H1 (cell line): ENCODE data around the gene CTCF.

ENCODE experiments used
- ASH2L ChIP-seq: fragments of 200-600, 300-600 bp; sonication (generic); IDR thresholded peaks from one replicate; pipeline ENCODE4 v1.7.1; 2017; ENCODE audit warnings: low read length
- BCL11A ChIP-seq, 2 experiments: IDR thresholded peaks; one replicate each; pipeline ENCODE4 v1.6.1; 2011; ENCODE audit warnings: low read depth in 2 of 2, low read length in 2 of 2, mild to moderate bottlenecking in 2 of 2
- CHD1 ChIP-seq: IDR thresholded peaks from 2 replicates; pipeline ENCODE4 v1.6.1; 2012; ENCODE audit warnings: low read depth, low read length, improper control_type of control experiment
- EP300 ChIP-seq, 2 experiments: IDR thresholded peaks; 1 replicate in 1 of 2; 2 replicates in 1 of 2; pipeline ENCODE4 v1.6.1; 2011 to 2012; ENCODE audit warnings: low read depth in 2 of 2, low read length in 2 of 2, mild to moderate bottlenecking in 2 of 2, borderline replicate concordance in 1 of 2, inconsistent platforms in 1 of 2, moderate library complexity in 1 of 2
- GTF2F1 ChIP-seq: IDR thresholded peaks from 2 replicates; pipeline ENCODE4 v1.6.1; 2012; ENCODE audit warnings: low read depth, low read length, improper control_type of control experiment, borderline replicate concordance
- JUND ChIP-seq: IDR thresholded peaks from 2 replicates; pipeline ENCODE4 v1.6.1; 2011; ENCODE audit warnings: mild to moderate bottlenecking, improper control_type of control experiment, low read length
- POLR2A ChIP-seq, 2 experiments: IDR thresholded peaks; 1 replicate in 1 of 2; 2 replicates in 1 of 2; pipeline ENCODE4 v1.6.1; 2011; ENCODE audit warnings: low read depth in 2 of 2, low read length in 2 of 2, mild to moderate bottlenecking in 2 of 2; ENCODE audit errors: control extremely low read depth in 1 of 2
- POLR2AphosphoS5 ChIP-seq: IDR thresholded peaks from 2 replicates; pipeline ENCODE4 v1.6.1; 2011; ENCODE audit warnings: low read depth, low read length
- RAD21 ChIP-seq, 2 experiments: IDR thresholded peaks in 1 of 2; conservative IDR thresholded peaks in 1 of 2; 2 replicates each; pipeline ENCODE4 v1.6.1; 2011; ENCODE audit warnings: low read depth in 2 of 2, low read length in 2 of 2, improper control_type of control experiment in 1 of 2, inconsistent platforms in 1 of 2, mild to moderate bottlenecking in 1 of 2, moderate library complexity in 1 of 2
- SP1 ChIP-seq: IDR thresholded peaks from 2 replicates; pipeline ENCODE4 v1.6.1; 2011; ENCODE audit warnings: low read depth, low read length
- TAF1 ChIP-seq: IDR thresholded peaks from 2 replicates; pipeline ENCODE4 v1.6.1; 2011; ENCODE audit warnings: mild to moderate bottlenecking, low read depth, low read length
- TF ChIP-seq, protein P1 (sequence below), 3 experiments: IDR thresholded peaks; 1 replicate in 2 of 3; 2 replicates in 1 of 3; pipeline versions ENCODE4 v1.5.1 to v1.6.1; 2011; ENCODE audit warnings: low read length in 3 of 3, mild to moderate bottlenecking in 3 of 3, inconsistent platforms in 2 of 3, low read depth in 1 of 3, moderate library complexity in 1 of 3; ENCODE audit not compliant: insufficient read depth in 1 of 3; ENCODE audit errors: control extremely low read depth in 1 of 3

GRCh38 chr16:67606632-67607031 lies 44.3 kb downstream of the CTCF start:
- TF ChIP-seq RAD21 (IDR thresholded peaks at IDR 0.05 in 1 of 2, conservative IDR thresholded peaks at IDR 0.05 in 1 of 2; ENCODE audit: low read depth in 2 of 2, low read length in 2 of 2) (no peak), CHD1 (no peak), EP300 (IDR thresholded peaks at IDR 0.05; ENCODE audit: borderline replicate concordance in 1 of 2, low read depth in 2 of 2, low read length in 2 of 2) (no peak), POLR2AphosphoS5 (no peak), POLR2A (IDR thresholded peaks at IDR 0.05; ENCODE audit: control extremely low read depth in 1 of 2, low read depth in 2 of 2, low read length in 2 of 2) (no peak), ASH2L (no peak), TAF1 (no peak), BCL11A (IDR thresholded peaks at IDR 0.05; ENCODE audit: low read depth in 2 of 2, low read length in 2 of 2) (no peak), SP1 (no peak), GTF2F1 (no peak), JUND (no peak)
- TF ChIP-seq, protein P1, sequence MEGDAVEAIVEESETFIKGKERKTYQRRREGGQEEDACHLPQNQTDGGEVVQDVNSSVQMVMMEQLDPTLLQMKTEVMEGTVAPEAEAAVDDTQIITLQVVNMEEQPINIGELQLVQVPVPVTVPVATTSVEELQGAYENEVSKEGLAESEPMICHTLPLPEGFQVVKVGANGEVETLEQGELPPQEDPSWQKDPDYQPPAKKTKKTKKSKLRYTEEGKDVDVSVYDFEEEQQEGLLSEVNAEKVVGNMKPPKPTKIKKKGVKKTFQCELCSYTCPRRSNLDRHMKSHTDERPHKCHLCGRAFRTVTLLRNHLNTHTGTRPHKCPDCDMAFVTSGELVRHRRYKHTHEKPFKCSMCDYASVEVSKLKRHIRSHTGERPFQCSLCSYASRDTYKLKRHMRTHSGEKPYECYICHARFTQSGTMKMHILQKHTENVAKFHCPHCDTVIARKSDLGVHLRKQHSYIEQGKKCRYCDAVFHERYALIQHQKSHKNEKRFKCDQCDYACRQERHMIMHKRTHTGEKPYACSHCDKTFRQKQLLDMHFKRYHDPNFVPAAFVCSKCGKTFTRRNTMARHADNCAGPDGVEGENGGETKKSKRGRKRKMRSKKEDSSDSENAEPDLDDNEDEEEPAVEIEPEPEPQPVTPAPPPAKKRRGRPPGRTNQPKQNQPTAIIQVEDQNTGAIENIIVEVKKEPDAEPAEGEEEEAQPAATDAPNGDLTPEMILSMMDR (IDR thresholded peaks at IDR 0.05; ENCODE audit: control extremely low read depth in 1 of 3, insufficient read depth in 1 of 3, low read depth in 1 of 3, low read length in 3 of 3) = no peak
